Progenitor cell of endocrine pancreas (in vitro differentiated cells): Measurements from ENCODE around the gene TEX29. TPM values are rescaled to one million over a fixed set of nuclear protein-coding genes. Genes with fewer than 3 reads are reported as not detected.

ENCODE experiments used
- DNase-seq: peaks from one replicate; pipeline ENCODE4 v3.0.0; 2021; ENCODE audit warnings: low spot score; ENCODE audit not compliant: unreplicated experiment
- H3K27ac Mint-ChIP-seq: 2 replicates; pipeline ENCODE4 v1.8.0; 2021; ENCODE audit warnings: mild to moderate bottlenecking, moderate library complexity, mixed read lengths
- H3K27me3 Mint-ChIP-seq: 2 replicates; pipeline ENCODE4 v1.8.0; 2021; ENCODE audit warnings: mixed read lengths
- H3K36me3 Mint-ChIP-seq: 2 replicates; pipeline ENCODE4 v1.8.0; 2022; ENCODE audit warnings: mixed read lengths; ENCODE audit not compliant: insufficient read depth
- H3K4me1 Mint-ChIP-seq: 2 replicates; pipeline ENCODE4 v1.8.0; 2021; ENCODE audit warnings: low read depth, mixed read lengths
- H3K4me3 Mint-ChIP-seq: 2 replicates; pipeline ENCODE4 v1.8.0; 2021; ENCODE audit warnings: low read depth, mild to moderate bottlenecking, moderate library complexity, mixed read lengths
- H3K9me3 Mint-ChIP-seq: 2 replicates; pipeline ENCODE4 v1.8.0; 2021; ENCODE audit warnings: low read depth, mixed read lengths
- CTCF ChIP-seq: fragments of 200-600 bp; sonication (generic); IDR thresholded peaks from one replicate; pipeline ENCODE4 v1.5.0; 2021; ENCODE audit warnings: antibody characterized with exemption, mild to moderate bottlenecking; ENCODE audit not compliant: unreplicated experiment
- total RNA-seq: library from RNA; stranded (reverse); gene quantifications from 2 replicates; pipeline ENCODE4 v1.2.1, GENCODE V29; 2021

TEX29 gene
- total RNA-seq, 1 donor from 2014 or later, result 0.43 TPM

- Mint-ChIP-seq H3K4me1 (peaks cover 4% of the 10 kb centered on the region), H3K9me3 (no peaks in the 10 kb centered on the region), H3K27ac (no peak overlapping the region), H3K4me3 (no peak overlapping the region), H3K36me3 (peaks cover 20% of the 10 kb centered on the region), H3K27me3 (no peaks in the 10 kb centered on the region)
- DNase-seq, result no peak
- TF ChIP-seq CTCF, result no peak
Observed at GRCh38 chr13:111292710-111293485, 27.5 kb upstream of the TEX29 start.

GRCh38 chr13:111295886-111296285, 24.6 kb upstream of the TEX29 start:
- no peak for DNase-seq
- Mint-ChIP-seq H3K27ac (no peak overlapping the region), H3K4me1 (peaks cover 4% of the 10 kb centered on the region), H3K36me3 (peaks cover 16% of the 10 kb centered on the region), H3K27me3 (no peaks in the 10 kb centered on the region), H3K4me3 (no peak overlapping the region), H3K9me3 (no peaks in the 10 kb centered on the region)
- no peak for TF ChIP-seq CTCF

- no peaks in the 10 kb centered on the region for H3K9me3 Mint-ChIP-seq
Observed at GRCh38 chr13:111296417-111296816, 24.0 kb upstream of the TEX29 start.

GRCh38 chr13:111298214-111298975, 22.0 kb upstream of the TEX29 start:
- H3K9me3 Mint-ChIP-seq, result no peaks in the 10 kb centered on the region
- DNase-seq, result no peak
- no peak for TF ChIP-seq CTCF
- peak overlapping the region; percentile 67 for H3K27ac Mint-ChIP-seq
- H3K36me3 Mint-ChIP-seq, result peaks cover 10% of the 10 kb centered on the region
- H3K27me3 Mint-ChIP-seq, result no peaks in the 10 kb centered on the region
- no peaks in the 10 kb centered on the region for H3K4me1 Mint-ChIP-seq
- H3K4me3 Mint-ChIP-seq, result no peak overlapping the region

More at GRCh38 chr13:111296417-111296816, 24.0 kb upstream of the TEX29 start:
- Mint-ChIP-seq H3K4me1 (peaks cover 2% of the 10 kb centered on the region), H3K27me3 (no peaks in the 10 kb centered on the region), H3K27ac (no peak overlapping the region), H3K4me3 (no peak overlapping the region), H3K36me3 (peaks cover 18% of the 10 kb centered on the region)
- no peak for DNase-seq
- no peak for TF ChIP-seq CTCF

- Mint-ChIP-seq H3K27me3 (no peaks in the 10 kb centered on the region), H3K4me1 (no peaks in the 10 kb centered on the region), H3K4me3 (no peak overlapping the region), H3K9me3 (no peaks in the 10 kb centered on the region), H3K27ac (peak overlapping the region; percentile 25), H3K36me3 (peaks cover 34% of the 10 kb centered on the region)
- TF ChIP-seq CTCF, result no peak
- DNase-seq, result no peak
Observed at GRCh38 chr13:111302045-111302726, 18.3 kb upstream of the TEX29 start.
